Neural progenitor cell (in vitro differentiated cells): ENCODE results near the gene CPLX1. TPM values are rescaled to one million over a fixed set of nuclear protein-coding genes. Genes with fewer than 3 reads are reported as not detected.

Source experiments
- DNase-seq: peaks from one replicate; pipeline ENCODE4 v3.0.0-alpha.2; 2016; ENCODE audit warnings: low spot score
- H2AFZ ChIP-seq: fragments of 200-600 bp; sonication (generic); replicated peaks from 2 replicates; pipeline ENCODE4 v1.6.1; 2016; ENCODE audit warnings: antibody characterized with exemption
- H3F3A ChIP-seq: fragments of 200-600 bp; sonication (generic); 2 replicates; pipeline ENCODE4 v1.6.1; 2016; ENCODE audit warnings: antibody characterized with exemption, low read depth
- H3K27ac ChIP-seq: fragments of 200-600 bp; sonication (generic); 2 replicates; pipeline ENCODE4 v1.5.1; 2016; ENCODE audit warnings: mild to moderate bottlenecking
- H3K27me3 ChIP-seq: fragments of 200-600 bp; sonication (generic); 2 replicates; pipeline ENCODE4 v1.6.1; 2016; ENCODE audit warnings: mild to moderate bottlenecking, moderate library complexity
- H3K36me3 ChIP-seq: fragments of 200-600 bp; sonication (generic); 2 replicates; pipeline ENCODE4 v1.5.1; 2016
- H3K4me1 ChIP-seq: fragments of 200-600 bp; sonication (generic); 2 replicates; pipeline ENCODE4 v1.6.1; 2016; ENCODE audit warnings: mixed run types
- H3K4me2 ChIP-seq: fragments of 200-600 bp; sonication (generic); 2 replicates; pipeline ENCODE4 v1.6.1; 2016
- H3K4me3 ChIP-seq: fragments of 200-600 bp; sonication (generic); 2 replicates; pipeline ENCODE4 v1.5.1; 2016
- H3K79me2 ChIP-seq: fragments of 200-600 bp; sonication (generic); 2 replicates; pipeline ENCODE4 v1.6.1; 2016; ENCODE audit warnings: low read depth
- H3K9ac ChIP-seq: fragments of 200-600 bp; sonication (generic); 2 replicates; pipeline ENCODE4 v1.6.1; 2016
- H3K9me3 ChIP-seq: fragments of 200-600 bp; sonication (generic); 2 replicates; pipeline ENCODE4 v1.5.1; 2016; ENCODE audit warnings: low read depth
- H4K20me1 ChIP-seq: fragments of 200-600 bp; sonication (generic); 2 replicates; pipeline ENCODE4 v1.6.1; 2016; ENCODE audit warnings: low read depth
- H3K27ac Mint-ChIP-seq: 3 replicates; pipeline ENCODE4 v1.8.0; 2021; ENCODE audit warnings: mixed read lengths
- H3K27me3 Mint-ChIP-seq: 2 replicates; pipeline ENCODE4 v1.8.0; 2022; ENCODE audit warnings: low read depth, mild to moderate bottlenecking, inconsistent platforms, moderate library complexity, mixed read lengths; ENCODE audit not compliant: insufficient read depth
- H3K36me3 Mint-ChIP-seq: 3 replicates; pipeline ENCODE4 v1.8.0; 2021; ENCODE audit warnings: mixed read lengths
- H3K4me1 Mint-ChIP-seq: 3 replicates; pipeline ENCODE4 v1.8.0; 2021; ENCODE audit warnings: mixed read lengths
- H3K4me3 Mint-ChIP-seq: 3 replicates; pipeline ENCODE4 v1.8.0; 2021; ENCODE audit warnings: mild to moderate bottlenecking, moderate library complexity, mixed read lengths
- H3K9me3 Mint-ChIP-seq: 3 replicates; pipeline ENCODE4 v1.8.0; 2020; ENCODE audit warnings: mixed read lengths
- CTCF ChIP-seq: fragments of 200-600 bp; sonication (generic); IDR thresholded peaks from 2 replicates; pipeline ENCODE4 v1.5.1; 2017; ENCODE audit warnings: antibody characterized with exemption, mild to moderate bottlenecking
- EZH2 ChIP-seq: fragments of 200-600 bp; sonication (generic); IDR thresholded peaks from 2 replicates; pipeline ENCODE4 v1.6.1; 2017; ENCODE audit warnings: antibody characterized with exemption, mild to moderate bottlenecking, moderate library complexity
- EZH2phosphoT487 ChIP-seq: fragments of 200-600 bp; sonication (generic); IDR thresholded peaks from 2 replicates; pipeline ENCODE4 v1.6.1; 2017; ENCODE audit warnings: antibody characterized with exemption
- total RNA-seq: library from RNA; depleted of rRNA; stranded (reverse); fragments of >200 nt; gene quantifications from 2 replicates; pipeline ENCODE4 v1.2.3, GENCODE V29; 2015; ENCODE audit warnings: low replicate concordance

Gene CPLX1
- total RNA-seq, 1 donor from 2014 or later: not detected

GRCh38 chr4:844752-845232, 18.9 kb upstream of the CPLX1 start:
- no peaks in the 10 kb centered on the region for H3K4me1 ChIP-seq
- H3K27me3 ChIP-seq: no peaks in the 10 kb centered on the region
- H3K27ac ChIP-seq: no peak overlapping the region
- H3K9me3 ChIP-seq: no peaks in the 10 kb centered on the region
- no peaks in the 10 kb centered on the region for H3K9me3 Mint-ChIP-seq
- no peaks in the 10 kb centered on the region for H3F3A ChIP-seq
- H3K27me3 Mint-ChIP-seq: no peaks in the 10 kb centered on the region
- peaks cover 8% of the 10 kb centered on the region for H3K4me1 Mint-ChIP-seq
- no peak for DNase-seq
- no peak overlapping the region for H3K9ac ChIP-seq
- H3K36me3 Mint-ChIP-seq: peaks cover 8% of the 10 kb centered on the region
- H3K4me2 ChIP-seq: no peak overlapping the region
- TF ChIP-seq EZH2phosphoT487 (no peak), EZH2 (no peak), CTCF (no peak)
- H3K4me3 ChIP-seq: no peak overlapping the region
- no peak overlapping the region for H2AFZ ChIP-seq
- no peak overlapping the region for H3K4me3 Mint-ChIP-seq
- no peaks in the 10 kb centered on the region for H3K79me2 ChIP-seq
- no peaks in the 10 kb centered on the region for H4K20me1 ChIP-seq
- H3K36me3 ChIP-seq: no peaks in the 10 kb centered on the region
- H3K27ac Mint-ChIP-seq: no peak overlapping the region

- H3K4me3 ChIP-seq: no peak overlapping the region
- no peak for DNase-seq
- H3K27me3 ChIP-seq: no peaks in the 10 kb centered on the region
- H3K36me3 Mint-ChIP-seq: peaks cover 17% of the 10 kb centered on the region
- H3K4me1 Mint-ChIP-seq: peaks cover 3% of the 10 kb centered on the region
- no peaks in the 10 kb centered on the region for H3F3A ChIP-seq
- H3K9ac ChIP-seq: no peak overlapping the region
- no peaks in the 10 kb centered on the region for H4K20me1 ChIP-seq
- no peak overlapping the region for H3K4me2 ChIP-seq
- no peak overlapping the region for H2AFZ ChIP-seq
- peaks cover 2% of the 10 kb centered on the region for H3K27me3 Mint-ChIP-seq
- H3K27ac ChIP-seq: no peak overlapping the region
- H3K36me3 ChIP-seq: no peaks in the 10 kb centered on the region
- peaks cover 14% of the 10 kb centered on the region for H3K9me3 Mint-ChIP-seq
- H3K27ac Mint-ChIP-seq: no peak overlapping the region
- TF ChIP-seq CTCF (no peak), EZH2 (no peak), EZH2phosphoT487 (no peak)
- H3K4me1 ChIP-seq: no peaks in the 10 kb centered on the region
- no peak overlapping the region for H3K4me3 Mint-ChIP-seq
- H3K79me2 ChIP-seq: no peaks in the 10 kb centered on the region
- no peaks in the 10 kb centered on the region for H3K9me3 ChIP-seq
Observed at GRCh38 chr4:839675-840443, 13.9 kb upstream of the CPLX1 start.

GRCh38 chr4:837772-838171, 11.8 kb upstream of the CPLX1 start:
- Mint-ChIP-seq H3K4me1 (no peaks in the 10 kb centered on the region), H3K36me3 (peaks cover 17% of the 10 kb centered on the region), H3K9me3 (peaks cover 14% of the 10 kb centered on the region), H3K27me3 (peaks cover 2% of the 10 kb centered on the region), H3K4me3 (no peak overlapping the region), H3K27ac (no peak overlapping the region)
- Histone ChIP-seq H4K20me1 (no peaks in the 10 kb centered on the region), H2AFZ (no peak overlapping the region), H3K4me1 (no peaks in the 10 kb centered on the region), H3K9me3 (no peaks in the 10 kb centered on the region), H3K79me2 (no peaks in the 10 kb centered on the region), H3K4me2 (no peak overlapping the region), H3K36me3 (no peaks in the 10 kb centered on the region), H3K4me3 (no peak overlapping the region), H3K9ac (no peak overlapping the region), H3F3A (no peaks in the 10 kb centered on the region), H3K27ac (no peak overlapping the region), H3K27me3 (no peaks in the 10 kb centered on the region)
- no peak for DNase-seq
- no peak for TF ChIP-seq CTCF
